HG03442 (cell line): Measurements from ENCODE around the gene BCAS2.

Source experiments
- ATAC-seq: cut with Tn5 transposase; IDR thresholded peaks from one replicate; pipeline ENCODE4 v1.9.1; 2021; ENCODE audit warnings: mild to moderate bottlenecking, moderate library complexity; ENCODE audit not compliant: unreplicated experiment

BCAS2 gene

GRCh38 chr1:114559356-114559755 lies 22.1 kb downstream of the BCAS2 start:
- no peak for ATAC-seq

DNA sequence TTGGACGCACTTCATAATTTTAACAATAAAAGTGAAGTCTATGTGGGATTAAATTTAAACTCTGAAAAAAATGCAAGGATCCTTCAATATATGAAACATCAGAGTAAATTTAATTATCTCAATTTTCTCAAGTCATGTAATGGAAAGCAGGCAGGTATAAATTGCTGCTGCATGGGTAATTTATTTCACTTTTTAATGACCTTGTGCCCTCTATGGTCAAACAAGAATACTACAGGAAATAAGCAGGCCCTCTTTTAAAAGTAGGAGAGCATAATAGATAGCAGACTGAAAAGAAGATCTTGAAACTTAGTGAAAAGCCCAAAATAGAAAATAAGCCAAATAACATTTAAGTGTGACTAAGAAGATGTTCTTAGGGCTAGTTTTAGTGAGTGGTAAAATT lies 22.9 kb downstream of the BCAS2 start:
- ATAC-seq = no peak

GRCh38 chr1:114554577-114554976 lies 26.8 kb downstream of the BCAS2 start:
- no peak for ATAC-seq

- no peak for ATAC-seq
These were observed 29.2 kb downstream of the BCAS2 start for GRCh38 chr1:114552106-114552639.

GRCh38 chr1:114551400-114551799 lies 30.0 kb downstream of the BCAS2 start:
- no peak for ATAC-seq

DNA sequence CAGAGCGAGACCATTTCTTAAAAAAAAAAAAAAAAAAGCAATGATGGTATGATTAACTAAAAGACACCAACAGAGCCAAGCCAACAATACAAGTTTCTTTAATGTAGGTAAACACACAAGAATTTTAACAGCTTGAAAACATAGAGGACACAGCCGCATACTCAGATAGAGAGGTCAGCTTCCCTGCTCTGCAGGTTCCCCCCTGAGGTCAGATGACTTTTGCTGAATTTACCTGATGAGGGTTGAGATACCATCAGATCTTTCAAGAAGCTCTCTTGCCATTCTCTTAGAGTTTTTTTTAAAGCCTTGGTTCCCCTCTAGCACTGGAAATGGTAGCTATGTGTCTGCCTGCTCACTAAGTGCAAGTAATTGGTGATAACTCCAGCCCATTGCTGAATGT lies 31.1 kb downstream of the BCAS2 start:
- ATAC-seq = no peak

DNA sequence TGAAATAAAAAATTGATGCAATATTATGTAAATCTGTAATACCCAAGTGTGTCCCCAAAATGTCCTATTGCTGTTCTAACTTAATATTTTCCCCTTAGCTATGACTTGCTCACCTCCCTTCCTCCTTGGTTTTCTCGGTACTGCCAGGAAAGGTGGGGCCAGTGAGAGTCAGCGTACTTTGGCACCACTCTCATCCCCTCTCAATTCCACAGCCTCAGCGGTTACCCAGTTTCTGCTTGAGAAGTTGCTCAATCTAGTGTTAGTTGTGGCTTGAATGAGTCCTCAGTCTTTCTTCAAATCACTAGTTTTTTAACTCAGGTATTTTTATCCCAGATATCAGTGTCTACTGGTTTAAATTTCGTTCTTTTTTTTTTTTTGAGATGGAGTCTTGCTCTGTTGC lies 32.3 kb downstream of the BCAS2 start:
- no peak for ATAC-seq

DNA sequence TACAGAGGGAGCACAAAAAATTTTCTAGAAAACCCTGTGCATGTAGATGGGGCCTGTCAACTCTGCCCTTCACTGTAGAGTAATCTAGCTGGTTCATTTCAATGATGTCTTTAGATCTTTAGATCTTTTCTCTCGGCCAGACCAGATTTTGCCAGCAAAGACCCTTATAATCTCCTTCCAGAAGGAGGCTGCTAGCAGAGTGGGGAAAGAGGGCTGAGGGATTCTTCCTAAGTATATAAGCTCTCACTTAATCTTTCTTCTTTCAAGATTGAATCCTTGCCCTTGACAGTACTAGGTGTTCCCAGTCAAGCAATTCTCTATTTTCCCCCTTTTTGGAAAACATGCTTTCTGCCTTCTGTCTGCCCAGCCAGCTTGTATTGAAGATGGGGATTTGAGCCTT lies 34.3 kb downstream of the BCAS2 start:
- no peak for ATAC-seq

DNA sequence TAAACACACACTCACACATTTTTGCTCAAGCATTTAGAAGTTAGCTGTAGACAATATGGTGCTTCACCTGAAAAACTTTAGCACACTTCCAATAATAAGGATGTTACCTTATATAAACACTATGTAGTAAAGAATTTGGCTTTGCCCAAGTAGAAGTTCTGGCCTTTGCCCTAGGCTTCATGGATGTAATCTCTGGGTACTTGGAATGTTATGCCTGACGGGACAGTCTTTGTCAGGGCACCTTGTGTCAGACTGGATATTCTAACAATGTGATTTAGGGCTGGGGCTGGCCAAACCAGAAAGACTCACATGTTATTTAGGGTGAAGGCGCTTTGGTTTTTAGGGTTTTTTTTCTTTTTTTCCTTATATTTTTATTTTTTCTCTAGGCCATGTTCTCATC lies 35.6 kb downstream of the BCAS2 start:
- no peak for ATAC-seq

- no peak for ATAC-seq
These were observed 36.1 kb downstream of the BCAS2 start for GRCh38 chr1:114545315-114545714.

GRCh38 chr1:114540821-114541220 lies 40.6 kb downstream of the BCAS2 start:
- ATAC-seq = no peak

DNA sequence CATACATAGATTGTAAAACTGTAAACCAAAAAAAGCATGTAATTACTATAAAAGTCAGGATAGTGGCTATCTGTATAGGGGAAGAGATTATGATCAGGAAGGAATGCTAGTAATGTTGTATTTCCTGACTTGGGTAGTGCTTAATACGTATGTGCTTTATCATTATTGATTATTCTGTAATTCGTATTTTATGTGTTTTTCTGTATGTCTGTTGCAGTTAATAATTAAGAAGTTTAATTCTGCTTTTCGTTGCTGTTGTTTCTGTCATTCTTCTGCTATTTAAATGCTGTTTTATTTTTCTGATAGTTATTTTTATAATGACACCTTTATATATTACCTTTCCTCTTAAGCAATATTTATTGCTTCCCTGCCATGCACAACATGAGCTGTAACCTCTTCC lies 41.1 kb downstream of the BCAS2 start:
- ATAC-seq = no peak

DNA sequence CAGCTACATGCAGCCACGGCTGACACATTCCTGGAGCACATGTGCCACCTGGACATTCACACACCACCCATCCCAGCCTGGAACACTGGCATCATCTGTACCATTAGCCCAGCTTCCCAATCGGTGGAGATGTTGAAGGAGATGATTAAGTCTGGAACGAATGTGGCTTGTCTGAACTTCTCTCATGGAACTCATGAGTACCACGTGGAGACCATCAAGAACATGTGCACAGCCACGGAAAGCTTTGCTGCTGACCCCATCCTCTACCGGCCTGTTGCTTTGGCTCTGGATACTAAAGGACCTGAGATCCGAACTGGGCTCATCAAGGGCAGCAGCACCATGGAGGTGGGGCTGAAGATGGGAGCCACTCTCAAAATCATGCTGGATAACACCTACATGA lies 45.4 kb downstream of the BCAS2 start:
- no peak for ATAC-seq

GRCh38 chr1:114535401-114535800 lies 46.0 kb downstream of the BCAS2 start:
- ATAC-seq = no peak

DNA sequence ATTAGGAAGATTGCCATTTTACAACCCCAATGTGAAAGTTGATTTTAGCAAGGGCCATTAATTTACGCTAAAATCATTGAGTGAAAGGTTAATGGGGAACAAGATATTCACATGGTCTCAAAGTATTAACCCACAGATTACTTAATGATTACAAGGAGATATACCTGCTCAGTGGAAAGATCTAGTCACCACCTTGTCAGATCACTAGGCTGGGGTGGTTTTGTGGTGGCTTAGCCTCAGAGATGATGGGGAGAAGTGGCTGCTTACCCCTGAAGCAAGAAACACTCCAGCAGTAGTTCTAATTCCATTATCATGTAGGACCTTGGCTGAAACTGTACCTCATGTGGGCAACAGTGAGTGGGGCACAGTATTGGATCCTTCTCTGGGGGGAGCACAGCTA lies 50.3 kb downstream of the BCAS2 start:
- no peak for ATAC-seq

- ATAC-seq = no peak
These were observed 51.2 kb downstream of the BCAS2 start for GRCh38 chr1:114530224-114530623.

DNA sequence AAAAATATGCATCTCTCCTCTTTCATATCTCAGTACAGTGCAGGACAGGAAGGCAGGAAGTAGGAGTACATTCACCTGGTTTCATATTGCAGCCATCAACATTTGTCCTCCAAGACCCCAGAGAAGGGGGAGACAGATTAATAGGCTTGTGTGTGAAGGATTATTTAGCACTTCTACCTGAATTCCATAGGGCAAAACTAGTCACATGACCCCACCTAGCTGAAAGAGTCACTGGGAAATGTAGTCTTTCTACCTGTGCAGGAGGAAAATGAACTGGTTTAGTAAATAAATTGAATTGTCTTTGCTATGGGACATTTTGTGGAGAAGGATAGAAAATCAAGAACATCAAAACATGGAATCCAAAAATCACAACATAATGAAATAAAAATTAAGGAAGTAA lies 56.5 kb downstream of the BCAS2 start:
- ATAC-seq = no peak

- no peak for ATAC-seq
These were observed 59.2 kb downstream of the BCAS2 start for GRCh38 chr1:114522264-114522575.

GRCh38 chr1:114521396-114522263 lies 59.8 kb downstream of the BCAS2 start:
- ATAC-seq = no peak
